CD4-positive, alpha-beta T cell treated with Interleukin-6 for 4 hours (primary cell): ENCODE results near the gene ADGRA1.

ENCODE experiments used
- DNase-seq: peaks from one replicate; pipeline ENCODE4 v3.0.0-alpha.2; 2020; ENCODE audit warnings: mixed read lengths

ADGRA1 gene

GRCh38 chr10:133058331-133059092 is 29.2 kb upstream of the ADGRA1 start:
- no peak for DNase-seq

DNA sequence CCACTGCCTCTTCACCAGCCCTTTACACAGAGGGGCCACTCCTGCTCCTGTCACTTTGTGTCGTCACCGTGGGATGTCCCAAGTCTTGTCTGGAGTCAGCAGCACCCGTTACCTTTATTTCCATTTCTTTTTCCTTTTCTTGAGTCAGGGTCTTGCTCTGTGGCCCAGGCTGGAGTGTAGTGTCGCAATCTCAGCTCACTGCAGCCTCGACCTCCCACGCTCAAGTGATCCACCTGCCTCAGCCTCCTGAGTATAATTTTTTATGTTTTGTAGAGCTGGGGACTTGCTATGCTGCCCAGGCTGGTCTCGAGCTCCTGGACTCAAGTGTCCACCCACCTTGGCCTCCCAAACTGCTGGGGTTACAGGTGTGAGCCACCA is 28.6 kb upstream of the ADGRA1 start:
- no peak for DNase-seq

GRCh38 chr10:133059571-133059970 is 28.2 kb upstream of the ADGRA1 start:
- no peak for DNase-seq

GRCh38 chr10:133060022-133060421 is 27.7 kb upstream of the ADGRA1 start:
- DNase-seq: no peak

GRCh38 chr10:133060466-133060865 is 27.3 kb upstream of the ADGRA1 start:
- no peak for DNase-seq

DNA sequence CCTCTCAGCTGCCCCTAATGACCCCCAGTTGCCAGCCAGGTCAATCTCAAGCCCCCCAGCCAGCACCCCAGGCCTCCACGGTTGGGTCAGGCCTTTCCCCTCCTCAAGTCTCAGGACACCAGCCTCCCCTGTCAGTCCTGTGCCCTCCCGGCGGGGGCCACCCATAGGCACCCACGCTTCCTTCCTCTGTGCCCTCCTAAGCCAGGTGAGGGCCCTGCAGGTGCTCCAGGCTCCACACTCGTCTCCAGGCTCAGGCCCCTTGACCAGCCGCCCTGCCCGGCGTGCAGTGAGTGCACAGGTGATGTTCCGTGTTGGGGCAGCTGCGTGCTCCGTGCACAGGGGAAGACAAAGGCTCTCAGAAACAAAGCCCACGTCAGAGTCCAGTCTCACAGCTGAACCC is 26.8 kb upstream of the ADGRA1 start:
- DNase-seq: no peak

DNA sequence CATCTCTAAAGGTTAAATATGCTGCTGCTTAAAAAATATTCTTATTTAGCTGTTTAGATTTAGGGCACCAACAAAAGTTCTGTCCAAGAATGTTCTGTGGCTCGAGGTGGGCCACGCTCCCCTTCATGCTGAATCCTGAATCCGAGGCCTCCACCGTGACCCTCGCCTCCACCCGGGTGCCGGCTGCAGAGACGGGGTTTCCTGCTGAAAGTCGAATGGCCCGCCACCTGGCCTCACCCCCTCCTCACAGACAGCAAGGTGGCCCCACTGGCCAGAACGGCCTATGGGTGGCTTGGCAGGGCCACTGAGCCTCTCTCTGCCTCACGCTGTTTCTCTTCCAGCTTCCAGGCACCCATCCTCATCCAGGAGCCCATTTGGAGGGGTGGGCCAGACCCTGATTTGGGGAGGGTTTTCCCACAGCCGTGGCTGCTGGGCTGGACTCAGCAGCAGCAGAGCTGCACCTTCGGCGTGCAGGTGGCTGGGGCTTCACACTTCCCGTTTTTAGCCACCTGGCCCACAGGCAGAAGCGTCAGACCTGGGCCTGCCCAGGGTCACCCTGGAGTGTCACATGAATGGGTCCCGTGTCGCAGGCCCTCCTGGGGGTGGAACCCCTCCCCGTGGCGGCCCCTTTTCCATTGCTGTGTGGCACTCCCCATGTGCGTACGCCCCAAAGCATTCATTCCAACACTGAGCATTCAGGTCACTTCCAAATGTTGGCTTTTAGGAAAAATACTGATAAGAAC is 26.3 kb upstream of the ADGRA1 start:
- no peak for DNase-seq

DNA sequence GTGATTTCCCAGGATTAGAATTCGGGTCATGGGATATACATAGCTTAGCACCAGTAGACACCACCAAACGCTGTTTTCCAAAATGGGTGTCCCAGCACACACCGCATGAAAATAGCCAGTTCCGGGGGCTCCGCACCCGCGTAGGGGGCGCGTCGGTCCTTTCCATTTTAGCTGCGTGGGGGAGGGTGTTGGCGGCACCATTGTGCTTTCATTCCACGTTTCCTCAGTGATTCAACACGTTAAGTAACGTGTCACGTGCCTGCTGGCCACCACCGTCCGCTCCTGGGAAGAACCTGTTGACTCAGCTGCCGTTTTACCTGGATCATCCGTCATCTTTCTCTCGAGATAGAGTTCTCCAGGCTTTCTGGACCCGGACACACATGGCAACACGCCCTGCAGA is 25.6 kb upstream of the ADGRA1 start:
- no peak for DNase-seq

GRCh38 chr10:133062635-133063034 is 25.1 kb upstream of the ADGRA1 start:
- no peak for DNase-seq

- no peak for DNase-seq
These were observed 20.3 kb upstream of the ADGRA1 start for GRCh38 chr10:133067149-133068105.

DNA sequence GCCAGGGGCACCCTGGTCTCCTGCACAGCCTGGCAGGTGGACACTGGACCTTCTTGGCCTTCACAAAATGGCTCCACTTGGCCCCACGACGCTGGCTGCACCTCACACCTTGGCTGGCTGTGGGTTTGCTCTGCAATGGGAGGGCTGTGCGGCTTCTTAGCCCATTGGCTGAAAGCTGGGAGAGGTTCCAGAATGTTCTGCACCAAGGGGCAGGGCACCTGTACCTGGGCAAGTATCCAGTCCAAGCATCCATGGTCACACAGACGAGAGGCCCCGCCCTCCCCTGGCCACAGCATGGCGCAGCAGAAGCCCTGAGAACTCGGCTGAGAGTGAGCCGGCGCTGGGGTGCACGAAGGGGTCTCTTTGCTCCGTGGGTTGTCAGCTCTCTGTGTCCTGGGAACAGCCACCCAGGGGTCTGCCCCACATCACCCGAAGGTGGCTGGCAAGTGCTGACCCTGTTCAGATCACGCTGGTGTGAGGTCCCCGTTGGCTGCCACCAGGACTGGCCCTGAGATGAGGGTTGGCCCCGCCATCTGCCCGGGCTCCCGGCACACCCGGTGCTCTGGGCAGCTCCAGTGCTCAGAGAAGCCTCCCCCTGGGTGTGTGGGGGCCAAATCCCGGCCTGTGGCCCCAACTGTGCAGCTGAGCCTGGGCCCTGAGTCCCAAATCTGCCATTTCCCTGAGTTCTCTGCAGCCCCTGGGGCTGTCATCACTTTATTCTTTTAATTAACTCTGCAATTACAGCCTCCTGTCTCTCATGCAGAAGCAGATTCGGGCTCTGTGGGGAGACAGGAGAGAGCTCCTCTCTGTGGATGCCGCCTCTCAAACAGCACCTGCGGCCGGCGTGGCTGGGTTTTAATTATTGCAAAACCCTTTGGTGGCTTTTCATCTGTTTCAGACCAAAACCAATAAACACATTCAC is 19.4 kb upstream of the ADGRA1 start:
- no peak for DNase-seq

GRCh38 chr10:133069033-133069525 is 18.6 kb upstream of the ADGRA1 start:
- no peak for DNase-seq

- no peak for DNase-seq
These were observed 17.3 kb upstream of the ADGRA1 start for GRCh38 chr10:133070405-133070804.

GRCh38 chr10:133070810-133071209 is 16.9 kb upstream of the ADGRA1 start:
- no peak for DNase-seq

DNA sequence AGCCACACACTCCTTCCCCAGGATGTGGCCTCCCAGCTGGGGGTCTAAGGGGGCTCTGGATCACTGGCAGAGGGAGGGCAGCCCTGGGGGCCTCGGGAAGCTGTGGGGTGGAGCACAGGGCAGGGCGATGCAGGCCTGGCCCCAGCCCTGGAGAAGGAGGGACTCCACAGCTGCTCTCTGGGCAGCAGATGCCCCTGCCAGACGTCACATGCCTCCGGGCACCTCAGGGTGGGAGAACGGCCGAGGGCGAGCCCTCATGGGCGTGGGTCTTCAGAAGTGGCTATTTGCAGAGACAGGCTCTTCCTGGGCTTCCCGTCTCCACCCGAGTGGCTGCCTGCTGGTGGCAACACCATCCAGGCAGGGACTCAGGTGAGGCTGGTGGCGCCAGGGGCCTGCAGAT is 16.0 kb upstream of the ADGRA1 start:
- no peak for DNase-seq

GRCh38 chr10:133072196-133072595 is 15.5 kb upstream of the ADGRA1 start:
- no peak for DNase-seq

DNA sequence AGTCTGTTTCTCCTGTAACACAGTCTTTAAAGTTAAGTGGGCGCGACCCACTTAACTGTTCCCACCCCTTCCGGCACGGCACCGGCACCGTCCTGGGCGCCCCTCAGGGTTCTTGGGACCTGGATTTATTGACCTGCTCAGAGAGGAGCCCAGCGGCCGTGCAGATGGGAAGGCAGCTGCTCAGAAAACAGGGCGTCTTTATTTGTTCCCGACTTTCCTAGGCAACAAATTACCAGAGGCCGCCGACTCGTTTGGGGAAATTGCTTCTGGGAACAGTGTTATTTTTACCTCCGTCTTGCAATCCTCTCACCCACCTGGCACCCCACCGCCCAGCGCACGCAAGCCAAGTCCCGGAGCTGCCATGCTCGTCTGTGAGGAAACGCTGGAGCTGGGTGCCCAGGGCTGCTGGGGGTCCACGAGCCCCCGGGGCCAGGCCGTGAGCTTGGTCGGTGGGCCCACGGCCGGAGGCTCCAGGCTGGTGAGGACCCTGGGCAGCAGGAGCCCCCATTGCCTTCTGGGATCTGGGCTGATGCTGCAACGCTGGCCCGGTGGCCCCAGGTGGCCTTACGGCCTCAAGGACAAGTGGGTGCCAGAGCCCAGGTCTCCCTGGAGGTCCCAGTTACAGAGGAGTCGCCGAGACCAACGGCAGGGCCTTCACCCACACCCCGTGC is 14.9 kb upstream of the ADGRA1 start:
- DNase-seq: no peak

GRCh38 chr10:133075346-133076137 is 12.2 kb upstream of the ADGRA1 start:
- no peak for DNase-seq

DNA sequence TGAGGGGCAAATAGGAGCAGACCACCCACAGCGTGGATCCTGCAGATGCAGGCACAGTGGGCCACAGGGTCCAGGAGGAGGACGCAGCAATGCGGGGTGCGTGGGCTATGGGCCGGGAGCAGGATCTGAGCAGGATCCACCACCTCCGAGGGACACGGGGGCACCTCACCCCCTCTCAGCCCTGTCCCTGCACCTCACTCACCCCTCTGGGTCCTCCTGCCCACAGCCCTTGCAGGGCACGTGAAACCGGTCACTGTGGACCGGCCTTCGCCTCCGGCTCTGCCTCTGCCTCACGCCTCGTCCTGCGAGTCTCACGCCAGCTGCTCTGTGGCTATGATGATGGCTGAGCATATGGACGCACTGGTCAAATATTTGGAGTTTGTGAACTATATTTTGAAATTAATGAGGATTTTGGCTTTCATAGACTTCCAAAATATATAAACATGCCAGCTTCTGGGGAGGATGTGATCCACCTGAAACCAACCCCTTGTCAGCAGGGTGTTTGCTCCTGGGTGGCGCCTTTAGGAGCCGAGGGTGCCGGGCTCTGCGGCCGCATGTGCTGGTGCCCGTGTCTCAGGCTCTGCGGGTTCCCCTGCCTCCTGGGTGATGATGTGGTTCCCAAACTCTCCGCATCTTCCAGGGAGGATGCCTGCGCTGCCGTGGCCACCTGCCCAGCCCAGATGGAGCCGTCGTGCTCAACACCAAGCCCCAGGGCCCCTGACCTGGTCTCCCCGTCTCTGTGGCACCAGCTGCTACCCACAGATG is 11.3 kb upstream of the ADGRA1 start:
- DNase-seq: no peak
